BE2C (cell line): Measurements from ENCODE around the gene GBP3.
"Not testable (repeated sequence)": the region's sequence is repeated elsewhere in the genome, so short reads cannot be mapped to it uniquely, and the experiment has no call there.

Experiments used
- DNase-seq: peaks from one replicate; pipeline ENCODE4 v3.0.0-alpha.2; 2020
- H3K27me3 ChIP-seq: fragments of 250-450 bp; sonication (Bioruptor Pico); 2 replicates; pipeline ENCODE4 v1.5.1; 2020; ENCODE audit warnings: mild to moderate bottlenecking
- H3K36me3 ChIP-seq: fragments of 250-450 bp; sonication (Bioruptor Pico); 2 replicates; pipeline ENCODE4 v1.5.1; 2020; ENCODE audit warnings: mild to moderate bottlenecking
- H3K4me1 ChIP-seq: fragments of 250-450 bp; sonication (Bioruptor Pico); 2 replicates; pipeline ENCODE4 v1.5.1; 2020
- H3K4me3 ChIP-seq: 2 replicates; pipeline ENCODE4 v1.5.1; 2011; ENCODE audit warnings: low read depth, low read length
- H3K9me3 ChIP-seq: fragments of 250-450 bp; sonication (Bioruptor Pico); 2 replicates; pipeline ENCODE4 v1.5.1; 2020
- TF ChIP-seq, protein P1 (sequence below): IDR thresholded peaks from 2 replicates; pipeline ENCODE4 v1.5.1; 2012; ENCODE audit warnings: mild to moderate bottlenecking, low read depth, low read length

Gene GBP3

GRCh38 chr1:89064632-89065031 lies 42.0 kb upstream of the GBP3 start:
- H3K9me3 ChIP-seq, result no peaks in the 10 kb centered on the region
- DNase-seq, result no peak
- no peaks in the 10 kb centered on the region for H3K4me1 ChIP-seq
- H3K27me3 ChIP-seq, result no peaks in the 10 kb centered on the region
- TF ChIP-seq, protein P1, sequence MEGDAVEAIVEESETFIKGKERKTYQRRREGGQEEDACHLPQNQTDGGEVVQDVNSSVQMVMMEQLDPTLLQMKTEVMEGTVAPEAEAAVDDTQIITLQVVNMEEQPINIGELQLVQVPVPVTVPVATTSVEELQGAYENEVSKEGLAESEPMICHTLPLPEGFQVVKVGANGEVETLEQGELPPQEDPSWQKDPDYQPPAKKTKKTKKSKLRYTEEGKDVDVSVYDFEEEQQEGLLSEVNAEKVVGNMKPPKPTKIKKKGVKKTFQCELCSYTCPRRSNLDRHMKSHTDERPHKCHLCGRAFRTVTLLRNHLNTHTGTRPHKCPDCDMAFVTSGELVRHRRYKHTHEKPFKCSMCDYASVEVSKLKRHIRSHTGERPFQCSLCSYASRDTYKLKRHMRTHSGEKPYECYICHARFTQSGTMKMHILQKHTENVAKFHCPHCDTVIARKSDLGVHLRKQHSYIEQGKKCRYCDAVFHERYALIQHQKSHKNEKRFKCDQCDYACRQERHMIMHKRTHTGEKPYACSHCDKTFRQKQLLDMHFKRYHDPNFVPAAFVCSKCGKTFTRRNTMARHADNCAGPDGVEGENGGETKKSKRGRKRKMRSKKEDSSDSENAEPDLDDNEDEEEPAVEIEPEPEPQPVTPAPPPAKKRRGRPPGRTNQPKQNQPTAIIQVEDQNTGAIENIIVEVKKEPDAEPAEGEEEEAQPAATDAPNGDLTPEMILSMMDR, result no peak
- H3K4me3 ChIP-seq, result no peak overlapping the region
- H3K36me3 ChIP-seq, result no peaks in the 10 kb centered on the region

GRCh38 chr1:89063094-89063493 lies 40.4 kb upstream of the GBP3 start:
- Histone ChIP-seq H3K4me1 (no peaks in the 10 kb centered on the region), H3K4me3 (no peak overlapping the region), H3K27me3 (no peaks in the 10 kb centered on the region), H3K9me3 (no peaks in the 10 kb centered on the region), H3K36me3 (no peaks in the 10 kb centered on the region)
- DNase-seq, result no peak
- TF ChIP-seq, protein P1, result no peak

DNA sequence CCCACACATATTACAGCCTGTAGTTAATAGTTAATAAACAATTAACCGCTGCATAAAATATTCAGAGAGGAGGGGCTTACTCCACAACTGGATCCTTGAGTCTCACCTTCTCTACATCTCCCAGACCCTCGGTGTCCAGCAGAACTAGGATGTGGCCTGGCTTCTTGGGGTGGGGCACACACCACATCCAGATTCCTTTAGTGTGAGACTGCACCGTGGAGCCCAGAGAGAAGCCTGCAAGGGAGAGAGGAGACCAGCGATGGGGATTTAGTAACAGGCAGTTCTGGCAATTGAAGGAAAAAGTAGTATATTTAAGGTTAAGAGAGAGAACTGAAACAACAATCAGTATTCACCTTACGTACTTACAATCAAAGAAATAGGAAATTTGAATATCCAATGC lies 37.4 kb upstream of the GBP3 start:
- TF ChIP-seq, protein P1, result no peak
- Histone ChIP-seq H3K9me3 (no peaks in the 10 kb centered on the region), H3K4me1 (no peaks in the 10 kb centered on the region), H3K27me3 (no peaks in the 10 kb centered on the region), H3K36me3 (no peaks in the 10 kb centered on the region), H3K4me3 (no peak overlapping the region)
- DNase-seq, result no peak

GRCh38 chr1:89051955-89052312 lies 29.3 kb upstream of the GBP3 start:
- TF ChIP-seq, protein P1, result no peak
- H3K4me3 ChIP-seq, result no peak overlapping the region
- DNase-seq, result no peak
- no peaks in the 10 kb centered on the region for H3K27me3 ChIP-seq
- no peaks in the 10 kb centered on the region for H3K36me3 ChIP-seq
- H3K4me1 ChIP-seq, result no peaks in the 10 kb centered on the region
- H3K9me3 ChIP-seq, result no peaks in the 10 kb centered on the region

DNA sequence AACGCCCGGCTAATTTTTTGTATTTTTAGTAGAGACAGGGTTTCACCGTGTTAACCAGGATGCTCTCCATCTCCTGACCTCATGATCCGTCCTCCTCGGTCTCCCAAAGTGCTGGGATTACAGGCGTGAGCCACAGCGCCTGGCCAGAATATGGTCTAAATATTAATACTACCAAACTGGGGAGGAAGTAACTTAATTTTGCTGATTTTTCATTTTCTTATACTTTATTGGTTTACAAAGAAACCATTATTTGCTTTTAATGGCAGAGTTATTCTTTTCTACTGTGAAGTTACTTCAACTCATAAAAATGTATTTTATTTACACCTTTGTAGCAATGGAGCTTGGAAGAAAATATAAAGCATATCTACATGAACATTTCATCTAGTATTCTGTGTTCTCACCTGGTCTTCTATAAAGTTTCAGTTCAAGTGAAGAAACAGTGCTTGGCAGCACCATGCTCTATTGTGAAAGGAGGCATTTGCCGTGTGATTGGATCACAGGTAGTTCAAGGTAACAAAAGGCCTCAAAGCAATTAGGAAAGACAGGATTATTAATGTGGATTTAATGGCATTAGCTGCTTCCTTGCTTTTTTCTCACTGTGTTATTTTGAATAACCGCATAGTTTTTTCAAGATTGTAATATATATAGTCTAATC lies 28.8 kb upstream of the GBP3 start:
- no peaks in the 10 kb centered on the region for H3K4me1 ChIP-seq
- H3K36me3 ChIP-seq, result no peaks in the 10 kb centered on the region
- no peaks in the 10 kb centered on the region for H3K27me3 ChIP-seq
- TF ChIP-seq, protein P1, result no peak
- H3K9me3 ChIP-seq, result no peaks in the 10 kb centered on the region
- no peak for DNase-seq
- no peak overlapping the region for H3K4me3 ChIP-seq

DNA sequence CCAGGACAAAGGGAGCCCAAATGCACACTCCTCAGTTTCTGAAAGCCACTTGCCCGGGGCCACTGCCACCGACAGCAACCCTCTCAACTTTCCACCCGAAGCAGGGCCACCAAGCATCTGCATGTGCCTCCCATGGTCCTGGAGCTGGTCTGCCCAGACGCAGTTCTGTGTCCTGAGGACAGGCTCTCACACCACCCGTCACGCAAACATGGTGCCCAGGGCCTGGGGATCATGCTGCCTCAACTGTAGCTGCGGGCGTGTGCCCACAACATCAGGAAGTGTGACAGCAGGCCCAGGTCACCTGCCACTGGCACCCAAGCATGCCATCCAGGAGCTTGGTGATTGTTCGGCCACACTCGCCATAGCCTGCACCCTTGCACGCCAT lies 28.0 kb upstream of the GBP3 start:
- no peak for DNase-seq
- Histone ChIP-seq H3K9me3 (no peaks in the 10 kb centered on the region), H3K27me3 (no peaks in the 10 kb centered on the region), H3K36me3 (no peaks in the 10 kb centered on the region), H3K4me3 (no peak overlapping the region), H3K4me1 (no peaks in the 10 kb centered on the region)
- TF ChIP-seq, protein P1, result no peak

- not testable (repeated sequence) for H3K9me3 ChIP-seq, DNase-seq, H3K4me1 ChIP-seq, H3K27me3 ChIP-seq, H3K4me3 ChIP-seq, H3K36me3 ChIP-seq
These were observed 27.4 kb upstream of the GBP3 start for GRCh38 chr1:89049901-89050648.

- H3K9me3 ChIP-seq, H3K4me1 ChIP-seq, DNase-seq, H3K36me3 ChIP-seq, H3K27me3 ChIP-seq, H3K4me3 ChIP-seq: not testable (repeated sequence)
These were observed 26.5 kb upstream of the GBP3 start for GRCh38 chr1:89049187-89049586.
